ENCODE results near the gene RNF223. TPM values are rescaled to one million over a fixed set of nuclear protein-coding genes. Genes with fewer than 3 reads are reported as not detected.

RNF223 gene
- total RNA-seq (2012; rRNA removed) = not detected in 2 replicates

DNA sequence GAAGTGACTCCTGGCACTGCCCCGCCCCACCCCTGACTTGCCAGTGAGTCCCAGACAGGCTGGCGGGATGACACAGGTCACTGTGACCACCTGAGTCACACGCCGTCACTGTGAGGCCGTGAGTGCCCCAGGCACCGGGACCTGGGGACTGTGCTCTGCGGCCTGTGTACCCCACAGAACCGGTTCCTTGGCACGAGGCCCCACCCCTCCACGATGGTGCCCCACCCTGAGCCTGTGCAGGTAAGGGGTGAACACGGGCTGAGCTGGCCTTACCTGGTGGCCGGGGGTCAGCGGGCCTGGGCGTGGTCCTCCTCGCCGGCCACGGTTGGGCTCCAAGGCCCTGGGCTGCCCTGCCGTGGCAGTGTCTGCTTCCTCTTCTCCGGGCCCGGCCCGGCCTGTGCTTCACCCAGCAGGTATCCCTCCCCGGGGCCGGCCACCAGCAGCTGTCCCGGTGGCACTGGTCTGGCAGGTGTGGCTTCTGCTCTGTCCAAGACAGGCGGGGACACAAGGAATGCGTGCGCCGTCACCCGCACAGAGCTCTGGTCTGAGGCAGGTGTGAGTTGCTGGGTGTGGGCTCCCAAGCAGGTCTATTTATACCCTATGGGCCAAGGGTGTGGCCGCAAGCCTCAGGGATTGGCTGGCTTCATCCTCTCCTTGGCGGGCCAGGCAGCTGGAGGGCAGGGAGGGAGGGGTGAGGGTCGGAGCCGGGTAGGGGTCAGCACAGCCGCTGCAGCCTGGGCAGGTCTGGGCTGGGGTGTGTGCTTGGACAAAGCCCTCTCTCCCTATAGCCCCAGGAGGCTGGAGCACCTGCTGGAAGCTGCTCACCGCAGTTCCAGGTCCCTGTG is at the start of gene RNF223:
Gene RNF223, minus strand, starts transcription at position 564 of the 845 bp plus-strand sequence. CDS start 1,740 bp downstream, outside the sequence.
- H3K27me3 ChIP-seq (ENCODE audit: control insufficient read depth, insufficient read depth, low read length) = peaks cover 17% of the 10 kb centered on the region
- no peaks in the 10 kb centered on the region for H3K9me3 ChIP-seq (replicated peaks; ENCODE audit: low read length)
- no peak within 1 kb of the TSS for H3K9ac ChIP-seq (ENCODE audit: low read depth, low read length)
- H3K4me2 ChIP-seq (ENCODE audit: low read length) = no peak within 1 kb of the TSS
- no peaks in the 10 kb centered on the region for H3K4me1 ChIP-seq (ENCODE audit: control insufficient read depth, insufficient read depth, low read length)
- no peak within 1 kb of the TSS for H3K4me3 ChIP-seq (ENCODE audit: low read length)
- H3K36me3 ChIP-seq (ENCODE audit: insufficient read depth, low read length) = no peaks in the 10 kb centered on the region

DNA sequence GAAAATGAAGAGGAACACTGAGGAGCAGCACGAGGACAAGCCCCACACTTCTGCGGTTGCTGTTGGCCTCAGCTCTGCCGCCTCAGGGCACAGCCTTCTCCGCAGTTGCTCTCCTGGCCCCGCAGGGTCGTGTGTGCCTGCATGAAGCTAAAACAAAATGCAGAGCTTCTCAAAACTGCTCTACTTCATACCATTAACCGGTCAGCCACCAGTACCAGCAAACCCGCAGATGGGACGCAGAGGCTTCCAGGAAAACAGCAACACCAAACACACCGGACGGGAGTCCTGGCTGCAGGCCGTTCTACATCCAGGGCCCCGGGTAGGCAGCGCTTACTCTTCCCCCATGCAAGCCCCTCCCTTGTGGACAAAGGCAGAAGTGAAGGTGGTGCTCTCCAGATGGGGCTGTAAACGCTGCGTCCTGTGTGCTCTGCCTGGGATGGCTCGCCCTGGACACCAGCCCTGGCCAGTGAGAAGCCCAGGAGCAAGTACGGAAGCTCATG is 48.9 kb upstream of the RNF223 start:
- Histone ChIP-seq H3K9ac (ENCODE audit: low read depth, low read length) (no peak overlapping the region), H3K36me3 (ENCODE audit: insufficient read depth, low read length) (no peaks in the 10 kb centered on the region), H3K4me2 (ENCODE audit: low read length) (no peak overlapping the region), H3K4me1 (ENCODE audit: control insufficient read depth, insufficient read depth, low read length) (peaks cover 7% of the 10 kb centered on the region), H3K4me3 (ENCODE audit: low read length) (no peak overlapping the region), H3K27me3 (ENCODE audit: control insufficient read depth, insufficient read depth, low read length) (peaks cover 12% of the 10 kb centered on the region), H3K9me3 (replicated peaks; ENCODE audit: low read length) (no peaks in the 10 kb centered on the region)

GRCh38 chr1:1122078-1122811 is 48.1 kb upstream of the RNF223 start:
- Histone ChIP-seq H3K36me3 (ENCODE audit: insufficient read depth, low read length) (no peaks in the 10 kb centered on the region), H3K9me3 (replicated peaks; ENCODE audit: low read length) (no peaks in the 10 kb centered on the region), H3K4me3 (ENCODE audit: low read length) (peak overlapping the region; percentile 60), H3K4me2 (ENCODE audit: low read length) (peak overlapping the region; percentile 79), H3K27me3 (ENCODE audit: control insufficient read depth, insufficient read depth, low read length) (peaks cover 20% of the 10 kb centered on the region), H3K9ac (ENCODE audit: low read depth, low read length) (no peak overlapping the region), H3K4me1 (ENCODE audit: control insufficient read depth, insufficient read depth, low read length) (peaks cover 7% of the 10 kb centered on the region)

DNA sequence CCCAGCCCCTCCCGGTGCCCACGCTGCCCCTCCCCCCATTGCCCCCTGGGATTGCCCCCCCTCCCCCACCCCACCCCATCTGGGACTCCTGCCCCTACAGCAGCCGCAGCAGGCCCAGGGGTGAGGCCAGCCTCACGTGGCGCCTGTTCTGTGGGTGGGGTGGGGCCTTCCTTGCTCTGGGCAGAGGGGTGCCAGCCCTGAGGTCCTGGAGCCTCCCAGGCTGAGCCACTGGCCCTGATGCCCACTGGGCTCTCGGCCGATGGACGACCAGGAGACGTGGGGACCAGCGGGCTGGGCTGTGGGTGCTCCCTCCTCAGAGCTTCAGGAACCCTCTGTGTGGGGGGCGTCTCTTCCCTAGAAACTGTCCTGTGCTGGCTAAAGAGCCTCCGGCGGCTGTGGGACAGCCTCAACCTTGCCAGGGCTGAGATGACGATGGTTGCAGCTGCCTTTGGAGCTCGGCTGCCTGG is 47.5 kb upstream of the RNF223 start:
- peaks cover 21% of the 10 kb centered on the region for H3K27me3 ChIP-seq (ENCODE audit: control insufficient read depth, insufficient read depth, low read length)

DNA sequence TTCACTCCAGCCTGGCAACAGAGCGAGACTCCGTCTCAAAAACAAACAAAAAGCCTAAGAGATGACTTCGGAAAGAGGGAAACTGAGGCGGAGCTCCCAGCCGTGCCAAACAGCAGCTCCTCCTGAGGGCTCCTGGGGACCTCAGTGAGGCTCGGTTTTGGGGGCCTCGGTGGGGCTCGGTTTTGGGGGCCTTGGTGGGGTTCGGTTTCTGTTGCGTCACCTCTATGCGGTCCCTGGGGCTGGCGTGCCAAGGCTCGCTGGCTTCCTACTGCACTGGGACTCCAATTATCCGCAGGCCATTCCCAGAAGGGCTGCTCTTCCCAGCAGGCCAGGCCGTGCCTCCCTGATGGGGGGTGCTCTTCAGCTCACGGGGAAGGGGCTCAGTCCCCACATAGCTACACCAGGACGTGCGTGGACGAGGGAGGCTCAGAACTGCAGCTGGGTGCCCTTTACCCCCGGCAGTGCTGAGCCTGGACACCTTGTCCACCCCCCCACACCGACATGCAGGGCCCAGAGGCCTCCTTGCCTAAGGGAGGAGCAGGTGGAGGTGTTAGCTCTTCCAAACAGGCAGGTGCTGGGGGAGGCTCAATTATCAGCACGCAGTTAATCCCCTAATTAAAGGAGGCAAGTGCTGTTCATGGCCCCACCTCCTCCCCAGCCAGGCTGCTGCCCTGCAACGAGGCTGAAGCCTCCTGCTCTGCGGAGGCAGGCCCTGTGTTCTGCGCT is 46.9 kb upstream of the RNF223 start:
- Histone ChIP-seq H3K4me1 (ENCODE audit: control insufficient read depth, insufficient read depth, low read length) (peaks cover 7% of the 10 kb centered on the region), H3K27me3 (ENCODE audit: control insufficient read depth, insufficient read depth, low read length) (peaks cover 21% of the 10 kb centered on the region), H3K9me3 (replicated peaks; ENCODE audit: low read length) (no peaks in the 10 kb centered on the region)

More for the DNA sequence above, 47.5 kb upstream of the RNF223 start:
- H3K9me3 ChIP-seq (replicated peaks; ENCODE audit: low read length) = no peaks in the 10 kb centered on the region
- H3K9ac ChIP-seq (ENCODE audit: low read depth, low read length) = no peak overlapping the region
- H3K4me2 ChIP-seq (ENCODE audit: low read length) = peak overlapping the region; percentile 79
- no peaks in the 10 kb centered on the region for H3K36me3 ChIP-seq (ENCODE audit: insufficient read depth, low read length)
- peaks cover 7% of the 10 kb centered on the region for H3K4me1 ChIP-seq (ENCODE audit: control insufficient read depth, insufficient read depth, low read length)
- H3K4me3 ChIP-seq (ENCODE audit: low read length) = peak overlapping the region; percentile 60

DNA sequence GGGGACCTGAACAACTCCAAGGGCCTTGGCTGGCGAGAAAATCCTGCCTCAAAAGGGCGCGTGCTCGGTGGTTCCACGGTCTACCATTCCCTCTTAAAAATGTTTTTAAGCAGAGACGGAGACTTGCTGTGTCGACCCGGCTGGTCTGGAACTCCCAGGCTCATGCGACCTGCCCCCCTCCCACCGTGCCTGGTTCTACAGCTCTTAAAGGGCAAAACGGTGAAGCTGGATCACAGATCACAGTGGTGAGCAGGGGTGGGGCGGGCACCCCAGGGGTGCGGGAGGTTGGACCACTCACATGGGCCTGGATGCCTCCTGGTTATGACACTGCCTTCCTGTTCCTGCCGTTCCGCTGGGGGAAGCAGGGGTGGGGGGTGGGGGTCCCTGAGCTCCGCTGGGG is 46.0 kb upstream of the RNF223 start:
- H3K27me3 ChIP-seq (ENCODE audit: control insufficient read depth, insufficient read depth, low read length) = peaks cover 21% of the 10 kb centered on the region
- no peaks in the 10 kb centered on the region for H3K36me3 ChIP-seq (ENCODE audit: insufficient read depth, low read length)

More for the DNA sequence above, 46.9 kb upstream of the RNF223 start:
- no peak overlapping the region for H3K4me2 ChIP-seq (ENCODE audit: low read length)
- H3K9ac ChIP-seq (ENCODE audit: low read depth, low read length) = no peak overlapping the region
- H3K4me3 ChIP-seq (ENCODE audit: low read length) = no peak overlapping the region
- H3K36me3 ChIP-seq (ENCODE audit: insufficient read depth, low read length) = no peaks in the 10 kb centered on the region

GRCh38 chr1:1119272-1119890 is 45.3 kb upstream of the RNF223 start:
- Histone ChIP-seq H3K4me2 (ENCODE audit: low read length) (no peak overlapping the region), H3K9me3 (replicated peaks; ENCODE audit: low read length) (no peaks in the 10 kb centered on the region), H3K4me3 (ENCODE audit: low read length) (no peak overlapping the region), H3K4me1 (ENCODE audit: control insufficient read depth, insufficient read depth, low read length) (peaks cover 11% of the 10 kb centered on the region), H3K36me3 (ENCODE audit: insufficient read depth, low read length) (no peaks in the 10 kb centered on the region), H3K27me3 (ENCODE audit: control insufficient read depth, insufficient read depth, low read length) (peaks cover 21% of the 10 kb centered on the region), H3K9ac (ENCODE audit: low read depth, low read length) (no peak overlapping the region)

More for the DNA sequence above, 46.0 kb upstream of the RNF223 start:
- H3K4me3 ChIP-seq (ENCODE audit: low read length) = no peak overlapping the region
- H3K9me3 ChIP-seq (replicated peaks; ENCODE audit: low read length) = no peaks in the 10 kb centered on the region
- no peak overlapping the region for H3K9ac ChIP-seq (ENCODE audit: low read depth, low read length)
- H3K4me2 ChIP-seq (ENCODE audit: low read length) = no peak overlapping the region
- peaks cover 7% of the 10 kb centered on the region for H3K4me1 ChIP-seq (ENCODE audit: control insufficient read depth, insufficient read depth, low read length)

GRCh38 chr1:1118876-1119220 is 44.7 kb upstream of the RNF223 start:
- no peaks in the 10 kb centered on the region for H3K9me3 ChIP-seq (replicated peaks; ENCODE audit: low read length)
- no peak overlapping the region for H3K4me2 ChIP-seq (ENCODE audit: low read length)
- H3K4me1 ChIP-seq (ENCODE audit: control insufficient read depth, insufficient read depth, low read length) = peaks cover 11% of the 10 kb centered on the region
- H3K27me3 ChIP-seq (ENCODE audit: control insufficient read depth, insufficient read depth, low read length) = peaks cover 21% of the 10 kb centered on the region
- no peak overlapping the region for H3K4me3 ChIP-seq (ENCODE audit: low read length)
- no peak overlapping the region for H3K9ac ChIP-seq (ENCODE audit: low read depth, low read length)
- H3K36me3 ChIP-seq (ENCODE audit: insufficient read depth, low read length) = no peaks in the 10 kb centered on the region

- H3K9me3 ChIP-seq (replicated peaks; ENCODE audit: low read length) = peaks cover 1% of the 10 kb centered on the region
- H3K27me3 ChIP-seq (ENCODE audit: control insufficient read depth, insufficient read depth, low read length) = peaks cover 21% of the 10 kb centered on the region
- H3K4me2 ChIP-seq (ENCODE audit: low read length) = no peak overlapping the region
- no peaks in the 10 kb centered on the region for H3K36me3 ChIP-seq (ENCODE audit: insufficient read depth, low read length)
- H3K4me3 ChIP-seq (ENCODE audit: low read length) = no peak overlapping the region
- no peak overlapping the region for H3K9ac ChIP-seq (ENCODE audit: low read depth, low read length)
- peaks cover 11% of the 10 kb centered on the region for H3K4me1 ChIP-seq (ENCODE audit: control insufficient read depth, insufficient read depth, low read length)
Observed at GRCh38 chr1:1118011-1118875, 44.1 kb upstream of the RNF223 start.

- H3K4me1 ChIP-seq (ENCODE audit: control insufficient read depth, insufficient read depth, low read length) = peaks cover 11% of the 10 kb centered on the region
- H3K4me3 ChIP-seq (ENCODE audit: low read length) = no peak overlapping the region
- H3K9ac ChIP-seq (ENCODE audit: low read depth, low read length) = no peak overlapping the region
- H3K27me3 ChIP-seq (ENCODE audit: control insufficient read depth, insufficient read depth, low read length) = peaks cover 21% of the 10 kb centered on the region
- H3K9me3 ChIP-seq (replicated peaks; ENCODE audit: low read length) = peaks cover 4% of the 10 kb centered on the region
- H3K36me3 ChIP-seq (ENCODE audit: insufficient read depth, low read length) = no peaks in the 10 kb centered on the region
- no peak overlapping the region for H3K4me2 ChIP-seq (ENCODE audit: low read length)
Observed at GRCh38 chr1:1117469-1117831, 43.3 kb upstream of the RNF223 start.
